ENCODE data around the gene TEX13A.
"Not testable (repeated sequence)": the region's sequence is repeated elsewhere in the genome, so short reads cannot be mapped to it uniquely, and the experiment has no call there.

TEX13A gene

GRCh38 chrX:105220636-105221035, at the start of gene TEX13A:
Gene TEX13A, minus strand, starts transcription at chrX:105220694. Its CDS starts 297 bp downstream, at chrX:105220397.
- DNase-seq = no peak

- DNase-seq = no peak
Observed at GRCh38 chrX:105269386-105269785, 48.9 kb upstream of the TEX13A start.

- DNase-seq = no peak
Observed at GRCh38 chrX:105267167-105267566, 46.7 kb upstream of the TEX13A start.

- DNase-seq = no peak
Observed at GRCh38 chrX:105266456-105266855, 46.0 kb upstream of the TEX13A start.

GRCh38 chrX:105265093-105265492, 44.6 kb upstream of the TEX13A start:
- no peak for DNase-seq

GRCh38 chrX:105263801-105264200, 43.3 kb upstream of the TEX13A start:
- DNase-seq = no peak

GRCh38 chrX:105263171-105263570, 42.7 kb upstream of the TEX13A start:
- DNase-seq = no peak

GRCh38 chrX:105260291-105261043, 40.0 kb upstream of the TEX13A start:
- DNase-seq = no peak

- DNase-seq = no peak
Observed at GRCh38 chrX:105241056-105241455, 20.6 kb upstream of the TEX13A start.

GRCh38 chrX:105237407-105237806, 16.9 kb upstream of the TEX13A start:
- not testable (repeated sequence) for DNase-seq

GRCh38 chrX:105229146-105229545, 8.7 kb upstream of the TEX13A start:
- DNase-seq = no peak

- no peak for DNase-seq
Observed at GRCh38 chrX:105228602-105229001, 8.1 kb upstream of the TEX13A start.

GRCh38 chrX:105226499-105226898, 6.0 kb upstream of the TEX13A start:
- no peak for DNase-seq

- no peak for DNase-seq
Observed at GRCh38 chrX:105221374-105221773, 880 bp upstream of the TEX13A start.

GRCh38 chrX:105219454-105220401, 766 bp downstream of the TEX13A start:
- DNase-seq = no peak

- DNase-seq = no peak
Observed at GRCh38 chrX:105211066-105211575, 9.4 kb downstream of the TEX13A start.

GRCh38 chrX:105210258-105210657, 10.2 kb downstream of the TEX13A start:
- no peak for DNase-seq

GRCh38 chrX:105209406-105209805, 11.1 kb downstream of the TEX13A start:
- no peak for DNase-seq

- DNase-seq = no peak
Observed at GRCh38 chrX:105191878-105192277, 28.6 kb downstream of the TEX13A start.

- DNase-seq = peak; percentile 2
Observed at GRCh38 chrX:105190252-105190853, 30.1 kb downstream of the TEX13A start.

GRCh38 chrX:105189093-105189492, 31.4 kb downstream of the TEX13A start:
- DNase-seq = no peak

GRCh38 chrX:105179644-105180043, 40.9 kb downstream of the TEX13A start:
- DNase-seq = no peak

- DNase-seq = no peak
Observed at GRCh38 chrX:105173071-105173470, 47.4 kb downstream of the TEX13A start.
